BLaER1 treated with 17β-estradiol and CSF1 and Interleukin-3, amounts not matched to agents 10 nM and 100 nM (cell line): ENCODE results near the gene BCAS1.

ENCODE experiments used
- H3K27ac ChIP-seq, 11 experiments: shearing (Covaris generic); formaldehyde crosslinking; 2 replicates each; pipeline ENCODE4 v1.8.1; 2022
- H3K27me3 ChIP-seq, 11 experiments: shearing (Covaris generic); formaldehyde crosslinking; 2 replicates each; pipeline ENCODE4 v1.8.1; 2022
- H3K36me3 ChIP-seq, 11 experiments: shearing (Covaris generic); formaldehyde crosslinking; 2 replicates each; pipeline ENCODE4 v1.8.1; 2022
- H3K4me1 ChIP-seq, 10 experiments: shearing (Covaris generic); formaldehyde crosslinking; 2 replicates each; pipeline ENCODE4 v1.8.1; 2022
- H3K4me2 ChIP-seq, 11 experiments: shearing (Covaris generic); formaldehyde crosslinking; 2 replicates each; pipeline ENCODE4 v1.8.1; 2022
- H3K4me3 ChIP-seq, 10 experiments: shearing (Covaris generic); formaldehyde crosslinking; 2 replicates each; pipeline ENCODE4 v1.8.1; 2022
- H3K9ac ChIP-seq, 11 experiments: shearing (Covaris generic); formaldehyde crosslinking; 2 replicates each; pipeline ENCODE4 v1.8.1; 2022
- H3K9me3 ChIP-seq, 11 experiments: shearing (Covaris generic); formaldehyde crosslinking; replicated peaks in 1 of 11; 2 replicates each; pipeline ENCODE4 v1.8.1; 2022
- H4K20me1 ChIP-seq, 11 experiments: shearing (Covaris generic); formaldehyde crosslinking; 2 replicates each; pipeline ENCODE4 v1.8.1; 2022
- Cebpa-rat ChIP-seq, 11 experiments: shearing (Covaris generic); IDR thresholded peaks; 2 replicates each; pipeline ENCODE4 v1.8.1; 2022

The BCAS1 gene

DNA sequence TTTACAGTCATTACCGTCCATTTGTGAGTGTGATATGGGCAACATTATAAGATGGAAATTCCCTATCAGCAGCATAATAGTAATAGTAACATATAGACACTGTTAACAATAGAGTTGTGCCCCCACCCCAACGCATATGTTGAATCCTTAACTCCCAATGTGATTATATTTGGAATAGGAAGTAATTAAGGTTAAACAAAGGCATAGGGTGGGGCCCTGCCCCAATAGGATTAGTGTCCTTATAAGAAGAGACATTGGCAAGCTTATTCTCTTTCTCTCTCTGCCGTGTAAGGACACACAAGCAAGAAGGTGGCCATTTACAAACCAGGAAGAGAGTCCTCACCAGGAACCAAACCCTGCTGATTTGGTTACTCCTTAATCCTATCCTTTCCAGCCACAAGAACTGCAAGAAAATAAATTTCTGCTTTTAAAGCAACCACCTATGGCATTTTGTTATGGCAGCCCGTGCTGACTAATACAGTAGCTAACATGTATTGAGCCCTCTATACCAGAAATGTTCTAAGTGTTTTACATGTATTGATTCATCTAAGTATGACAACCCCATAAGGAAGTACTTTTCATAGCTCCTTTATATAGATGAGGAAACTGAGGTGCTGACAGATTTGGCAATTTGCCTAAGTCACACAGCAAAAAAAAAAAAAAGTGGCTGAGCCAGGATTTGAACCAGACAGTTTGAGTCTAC, 114.2 kb downstream of the BCAS1 start:
- no peaks in the 10 kb centered on the region for H3K36me3 ChIP-seq
- peaks cover 11 to 23% (median 18%) of the 10 kb centered on the region in 10 experiments for H3K4me1 ChIP-seq
- peaks cover 11 to 17% (median 15%) of the 10 kb centered on the region in 11 experiments; a peak in 21 of 22 replicates for H3K9me3 ChIP-seq
- H3K27me3 ChIP-seq = no peaks in the 10 kb centered on the region
- no peaks in the 10 kb centered on the region for H4K20me1 ChIP-seq
- no peak overlapping the region for H3K4me2 ChIP-seq
- no peak overlapping the region for H3K27ac ChIP-seq
- no peak overlapping the region for H3K4me3 ChIP-seq
- no peak for TF ChIP-seq Cebpa-rat (IDR thresholded peaks at IDR 0.05)
- H3K9ac ChIP-seq = no peak overlapping the region

- H3K4me3 ChIP-seq = no peak overlapping the region
- H4K20me1 ChIP-seq = no peaks in the 10 kb centered on the region
- TF ChIP-seq Cebpa-rat (IDR thresholded peaks at IDR 0.05) = no peak
- H3K4me1 ChIP-seq = peaks cover 9 to 25% (median 13%) of the 10 kb centered on the region in 10 experiments
- H3K27me3 ChIP-seq = no peaks in the 10 kb centered on the region
- H3K36me3 ChIP-seq = no peaks in the 10 kb centered on the region
- H3K9ac ChIP-seq = no peak overlapping the region
- no peak overlapping the region for H3K4me2 ChIP-seq
- H3K27ac ChIP-seq = no peak overlapping the region
- H3K9me3 ChIP-seq = peaks cover 11 to 17% (median 15%) of the 10 kb centered on the region in 11 experiments; a peak in 21 of 22 replicates
Measured at GRCh38 chr20:53954723-53955658, 115.4 kb downstream of the BCAS1 start.

DNA sequence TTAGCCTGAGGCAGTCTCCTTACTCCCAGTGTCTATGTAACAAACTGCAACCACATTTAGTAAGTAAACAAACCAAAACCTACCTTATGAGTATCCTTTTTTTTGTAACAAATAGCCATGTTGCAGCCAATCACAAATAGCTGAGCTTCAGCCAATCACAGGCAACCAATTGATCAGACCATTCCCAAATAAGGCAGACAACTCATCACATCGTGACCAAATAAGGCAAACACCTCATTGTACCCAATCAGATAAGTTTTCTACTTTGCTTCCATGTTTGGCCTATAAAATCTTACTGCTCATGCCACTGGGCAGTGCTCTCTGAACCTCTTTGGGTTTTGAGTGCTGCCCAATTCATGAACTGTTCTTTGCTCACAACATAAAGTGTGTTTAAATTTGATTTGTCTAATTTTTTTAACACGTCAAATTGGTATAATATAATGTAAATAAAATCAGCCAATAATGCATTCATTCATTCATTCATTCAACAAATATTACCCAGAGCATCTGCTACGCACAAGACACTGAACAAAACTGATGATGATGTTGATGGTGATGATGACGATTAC, 117.8 kb downstream of the BCAS1 start:
- no peaks in the 10 kb centered on the region for H3K36me3 ChIP-seq
- no peak overlapping the region for H3K9ac ChIP-seq
- H3K27ac ChIP-seq = no peak overlapping the region
- H3K4me1 ChIP-seq = peaks cover 23 to 42% (median 30%) of the 10 kb centered on the region in 10 experiments
- H3K4me2 ChIP-seq = no peak overlapping the region
- H3K4me3 ChIP-seq = no peak overlapping the region
- H4K20me1 ChIP-seq = 0 out of 22 replicates have a peak, but pooled peaks cover 0 to 3% (median 0%) of the 10 kb centered on the region in 11 experiments
- no peak for TF ChIP-seq Cebpa-rat (IDR thresholded peaks at IDR 0.05)
- H3K27me3 ChIP-seq = no peaks in the 10 kb centered on the region
- peaks cover 11 to 17% (median 15%) of the 10 kb centered on the region in 11 experiments; a peak in 21 of 22 replicates for H3K9me3 ChIP-seq

- Histone ChIP-seq H3K4me1 (peaks cover 23 to 45% (median 30%) of the 10 kb centered on the region in 10 experiments), H3K4me3 (no peak overlapping the region), H3K9me3 (peaks cover 6 to 16% (median 14%) of the 10 kb centered on the region in 11 experiments; a peak in 21 of 22 replicates), H3K27ac (no peak overlapping the region), H4K20me1 (0 out of 22 replicates have a peak, but pooled peaks cover 0 to 3% (median 0%) of the 10 kb centered on the region in 11 experiments), H3K36me3 (no peaks in the 10 kb centered on the region), H3K27me3 (no peaks in the 10 kb centered on the region), H3K9ac (no peak overlapping the region), H3K4me2 (peak overlapping the region in 10 of 11 experiments; percentile 80 to 92 (median 88); a peak in 13 of 22 replicates)
- TF ChIP-seq Cebpa-rat (IDR thresholded peaks at IDR 0.05) = no peak
Measured at GRCh38 chr20:53950578-53950977, 119.8 kb downstream of the BCAS1 start.

DNA sequence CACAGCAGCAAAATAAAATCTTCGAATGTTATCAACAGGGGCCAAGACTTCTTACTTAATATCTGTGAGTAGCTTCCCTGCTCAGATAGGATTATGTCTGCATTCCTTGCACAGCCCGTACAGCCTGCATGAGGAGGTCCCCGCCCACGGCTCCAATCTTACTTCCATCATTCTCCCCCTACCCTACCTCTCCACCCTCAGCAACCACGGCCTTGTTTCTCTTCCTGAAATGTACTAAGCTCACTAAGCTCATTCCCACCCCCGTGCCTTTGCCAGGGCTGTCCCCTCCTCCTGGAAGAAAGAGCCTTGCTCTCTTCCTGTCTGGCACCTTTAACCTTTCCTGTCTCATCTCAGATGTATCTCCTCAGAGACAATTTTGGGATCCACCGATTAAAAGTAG, 120.4 kb downstream of the BCAS1 start:
- peak overlapping the region in 7 of 11 experiments; percentile 6 to 55 (median 43); a peak in 5 of 22 replicates for H3K9ac ChIP-seq
- peak overlapping the region in 10 of 11 experiments; percentile 31 to 69 (median 61); a peak in 15 of 22 replicates for H3K27ac ChIP-seq
- peaks cover 6 to 16% (median 14%) of the 10 kb centered on the region in 11 experiments; a peak in 21 of 22 replicates for H3K9me3 ChIP-seq
- H3K4me2 ChIP-seq = peak overlapping the region; percentile 77 to 92 (median 86)
- H4K20me1 ChIP-seq = 0 out of 22 replicates have a peak, but pooled peaks cover 0 to 3% (median 0%) of the 10 kb centered on the region in 11 experiments
- H3K4me1 ChIP-seq = peaks cover 23 to 45% (median 30%) of the 10 kb centered on the region in 10 experiments
- H3K4me3 ChIP-seq = 0 out of 20 replicates have a peak overlapping the region, but pooled peaks of 1 of the 10 experiments have one; percentile 1
- H3K27me3 ChIP-seq = no peaks in the 10 kb centered on the region
- no peaks in the 10 kb centered on the region for H3K36me3 ChIP-seq
- TF ChIP-seq Cebpa-rat (IDR thresholded peaks at IDR 0.05) = no peak

GRCh38 chr20:53949319-53949839, 121.0 kb downstream of the BCAS1 start:
- Histone ChIP-seq H3K9me3 (peaks cover 6 to 16% (median 14%) of the 10 kb centered on the region in 11 experiments; a peak in 21 of 22 replicates), H3K27ac (peak overlapping the region; percentile 28 to 69 (median 60); a peak in 19 of 22 replicates), H3K36me3 (no peaks in the 10 kb centered on the region), H3K4me3 (peak overlapping the region in 6 of 10 experiments; percentile 7 to 33 (median 23); a peak in 6 of 20 replicates), H3K9ac (peak overlapping the region in 10 of 11 experiments; percentile 1 to 55 (median 34); a peak in 14 of 22 replicates), H3K4me2 (peak overlapping the region; percentile 77 to 92 (median 86)), H3K4me1 (peaks cover 23 to 45% (median 30%) of the 10 kb centered on the region in 10 experiments), H4K20me1 (0 out of 22 replicates have a peak, but pooled peaks cover 0 to 3% (median 0%) of the 10 kb centered on the region in 11 experiments), H3K27me3 (no peaks in the 10 kb centered on the region)
- TF ChIP-seq Cebpa-rat (IDR thresholded peaks at IDR 0.05) = no peak

DNA sequence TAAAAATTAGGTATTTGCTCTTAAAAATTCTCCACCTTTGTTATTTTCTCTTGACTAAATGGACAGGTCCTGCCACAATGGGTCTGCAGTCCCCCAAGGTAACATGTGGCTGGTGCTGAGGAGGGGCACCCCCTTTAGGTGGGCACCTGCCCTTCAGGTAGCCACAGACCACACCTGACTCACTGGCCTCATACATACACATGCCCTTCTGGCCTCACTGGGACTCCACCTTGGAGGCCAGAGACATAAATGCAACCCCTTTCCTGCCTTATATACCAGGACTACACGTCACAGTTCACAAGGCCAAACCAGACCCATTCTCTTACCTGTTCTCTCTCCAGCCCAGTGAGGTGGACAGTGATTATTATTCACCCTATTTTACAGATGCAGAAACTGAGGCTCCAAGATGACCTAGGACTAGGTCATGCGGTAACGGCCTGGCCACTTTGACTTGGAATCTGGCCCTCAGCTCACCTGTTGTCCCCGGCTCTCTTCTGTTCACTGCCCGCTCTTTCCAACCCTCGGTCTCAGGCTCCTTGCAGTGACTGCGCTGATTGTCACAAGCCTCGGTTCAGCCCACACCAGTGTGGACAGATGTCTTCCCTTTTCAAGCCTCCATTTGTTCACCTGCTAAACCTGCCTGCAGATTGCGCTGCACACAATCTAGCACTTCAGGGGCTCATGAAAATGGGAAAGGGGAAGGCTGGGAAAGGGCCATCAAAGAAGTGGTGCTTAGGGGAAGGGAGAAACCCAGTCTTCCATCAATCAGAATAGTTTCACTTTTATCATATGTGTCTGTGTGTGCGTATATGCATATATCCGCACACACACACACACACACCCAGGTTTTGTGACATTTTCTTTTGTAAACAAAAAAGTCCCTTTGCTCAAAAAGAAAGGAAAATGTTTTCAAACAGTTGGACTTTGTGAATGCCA, 121.7 kb downstream of the BCAS1 start:
- H3K4me3 ChIP-seq = peak overlapping the region in 6 of 10 experiments; percentile 3 to 33 (median 20); a peak in 4 of 20 replicates
- peaks cover 23 to 53% (median 32%) of the 10 kb centered on the region in 10 experiments for H3K4me1 ChIP-seq
- H4K20me1 ChIP-seq = 0 out of 22 replicates have a peak, but pooled peaks cover 0 to 3% (median 0%) of the 10 kb centered on the region in 11 experiments
- no peaks in the 10 kb centered on the region for H3K27me3 ChIP-seq
- no peak for TF ChIP-seq Cebpa-rat (IDR thresholded peaks at IDR 0.05)
- H3K9ac ChIP-seq = peak overlapping the region in 6 of 11 experiments; percentile 18 to 55 (median 40); a peak in 7 of 22 replicates
- peaks cover 6 to 16% (median 14%) of the 10 kb centered on the region in 11 experiments; a peak in 21 of 22 replicates for H3K9me3 ChIP-seq
- no peaks in the 10 kb centered on the region for H3K36me3 ChIP-seq
- H3K4me2 ChIP-seq = peak overlapping the region; percentile 77 to 92 (median 86)
- peak overlapping the region in 8 of 11 experiments; percentile 31 to 69 (median 62); a peak in 16 of 22 replicates for H3K27ac ChIP-seq
